LoVo (cell line): ENCODE data around the gene MRPL55.

Experiments
- DNase-seq: peaks from one replicate; pipeline ENCODE4 v3.0.0-alpha.2; 2016; ENCODE audit warnings: low spot score

MRPL55 gene

GRCh38 chr1:228109073-228109961, at the start of gene MRPL55:
Gene MRPL55, minus strand, starts transcription at chr1:228109299. Its CDS starts 1,039 bp downstream, at chr1:228108260.
- peak; percentile 96 for DNase-seq

- no peak for DNase-seq
Measured at GRCh38 chr1:228158151-228159007, 49.3 kb upstream of the MRPL55 start.

GRCh38 chr1:228157729-228158126, 48.6 kb upstream of the MRPL55 start:
- no peak for DNase-seq

- DNase-seq: no peak
Measured at GRCh38 chr1:228156941-228157728, 48.0 kb upstream of the MRPL55 start.

GRCh38 chr1:228156515-228156881, 47.4 kb upstream of the MRPL55 start:
- no peak for DNase-seq

GRCh38 chr1:228155596-228156514, 46.8 kb upstream of the MRPL55 start:
- no peak for DNase-seq

GRCh38 chr1:228154670-228155571, 45.8 kb upstream of the MRPL55 start:
- no peak for DNase-seq

- no peak for DNase-seq
Measured at GRCh38 chr1:228154021-228154669, 45.0 kb upstream of the MRPL55 start.

- DNase-seq: no peak
Measured at GRCh38 chr1:228152918-228153258, 43.8 kb upstream of the MRPL55 start.

GRCh38 chr1:228152097-228152917, 43.2 kb upstream of the MRPL55 start:
- no peak for DNase-seq

GRCh38 chr1:228151180-228151925, 42.3 kb upstream of the MRPL55 start:
- DNase-seq: no peak

- no peak for DNase-seq
Measured at GRCh38 chr1:228150461-228151179, 41.5 kb upstream of the MRPL55 start.

- DNase-seq: no peak
Measured at GRCh38 chr1:228150120-228150460, 41.0 kb upstream of the MRPL55 start.

GRCh38 chr1:228149406-228150119, 40.5 kb upstream of the MRPL55 start, which contains the start of gene GJC2:
Gene GJC2, plus strand, starts transcription at chr1:228149930. Its CDS starts 7,829 bp downstream, at chr1:228157759.
- no peak for DNase-seq

GRCh38 chr1:228148935-228149405, 39.9 kb upstream of the MRPL55 start:
- no peak for DNase-seq

GRCh38 chr1:228148196-228148861, 39.2 kb upstream of the MRPL55 start:
- no peak for DNase-seq
